HCT116 (cell line): ENCODE measurements around the gene ZNF182. TPM values are rescaled to one million over a fixed set of nuclear protein-coding genes. Genes with fewer than 3 reads are reported as not detected.
"Not testable (repeated sequence)": the region's sequence is repeated elsewhere in the genome, so short reads cannot be mapped to it uniquely, and the experiment has no call there.

ENCODE experiments used
- ATAC-seq: fragments of 200-7000 bp; cut with Tn5 transposase; 2 replicates; pipeline ENCODE4 v1.9.1; 2020; ENCODE audit warnings: mild to moderate bottlenecking, moderate library complexity
- BruUV-seq: library from RNA; stranded (reverse); fragments of 400-500 nt; replicated peaks from 2 replicates; lab custom pipeline; 2021; lab: Mats Ljungman, UMichigan
- CTCF ChIA-PET: fragments of 300-600 bp; sonication (Branson Sonifier 250); formaldehyde crosslinking; loops from one replicate; lab custom pipeline; 2021; ENCODE audit warnings: antibody characterized with exemption; lab: Charles Lee
- POLR2A ChIA-PET: fragments of 300-600, 350-600 bp; sonication (Branson Sonifier 250); formaldehyde crosslinking; loops from one replicate; lab custom pipeline; 2021; ENCODE audit warnings: antibody characterized with exemption; lab: Charles Lee
- RAD21 ChIA-PET, 2 experiments: fragments of 300-600 bp; sonication (Branson Sonifier 250); formaldehyde crosslinking; loops; one replicate each; lab custom pipeline; 2023; ENCODE audit warnings: low total read pairs in 2 of 2; ENCODE audit not compliant: uncharacterized antibody in 2 of 2, unreplicated experiment in 2 of 2, low non-redundant PET in 1 of 2; lab: Charles Lee
- DNase-seq: peaks from one replicate; pipeline ENCODE4 v3.0.0-alpha.2; 2010; ENCODE audit warnings: low read depth, low spot score
- H2AFZ ChIP-seq: fragments of 200-600 bp; shearing (Covaris generic), sonication (generic); 2 replicates; pipeline ENCODE4 v1.6.1; 2017; ENCODE audit warnings: low read depth, mixed run types, mixed read lengths, antibody characterized with exemption, low read length; ENCODE audit not compliant: poor library complexity, severe bottlenecking
- H3K27ac ChIP-seq: 2 replicates; pipeline ENCODE4 v1.5.1; 2012; ENCODE audit warnings: low read depth, low read length
- H3K27me3 ChIP-seq: fragments of 200-600 bp; sonication (generic); 2 replicates; pipeline ENCODE4 v1.6.1; 2016; ENCODE audit warnings: mixed run types, low read length, mixed read lengths; ENCODE audit not compliant: insufficient read depth
- H3K36me3 ChIP-seq, 2 experiments: fragments of 200-500 bp in 1 of 2; fragments of 200-600 bp in 1 of 2; sonication (Bioruptor generic) in 1 of 2; sonication (generic) in 1 of 2; 2 replicates each; pipeline versions ENCODE4 v1.5.1 to v1.6.1; 2014 to 2016; ENCODE audit warnings: low read length in 2 of 2, inconsistent platforms in 1 of 2, mixed read lengths in 1 of 2, mixed run types in 1 of 2; ENCODE audit not compliant: insufficient read depth in 2 of 2, control insufficient read depth in 1 of 2
- H3K4me1 ChIP-seq, 2 experiments: fragments of 200-600 bp in 1 of 2; sonication (generic) in 1 of 2; 2 replicates each; pipeline versions ENCODE4 v1.5.1 to v1.6.1; 2012 to 2017; ENCODE audit warnings: low read length in 2 of 2, inconsistent platforms in 1 of 2, mild to moderate bottlenecking in 1 of 2, mixed read lengths in 1 of 2, mixed run types in 1 of 2, moderate library complexity in 1 of 2; ENCODE audit not compliant: insufficient read depth in 2 of 2, control insufficient read depth in 1 of 2
- H3K4me2 ChIP-seq: fragments of 200-600 bp; sonication (generic); 2 replicates; pipeline ENCODE4 v1.6.1; 2017; ENCODE audit warnings: mixed run types, low read length, mixed read lengths
- H3K4me3 ChIP-seq, 2 experiments: fragments of 200-600 bp in 1 of 2; sonication (generic) in 1 of 2; replicated peaks in 1 of 2; 2 replicates each; pipeline ENCODE4 v1.5.1; 2011 to 2016; ENCODE audit warnings: low read length in 2 of 2, control low read depth in 1 of 2, low read depth in 1 of 2, mild to moderate bottlenecking in 1 of 2, mixed read lengths in 1 of 2, mixed run types in 1 of 2
- H3K79me2 ChIP-seq: fragments of 200-600 bp; sonication (generic); 2 replicates; pipeline ENCODE4 v1.6.1; 2017; ENCODE audit warnings: mild to moderate bottlenecking, mixed run types, low read length, moderate library complexity, mixed read lengths; ENCODE audit not compliant: insufficient read depth
- H3K9ac ChIP-seq: fragments of 200-600 bp; sonication (generic); 2 replicates; pipeline ENCODE4 v1.6.1; 2016; ENCODE audit warnings: low read length, mixed read lengths
- H3K9me2 ChIP-seq: fragments of 200-600 bp; sonication (generic), shearing (Covaris generic); 2 replicates; pipeline ENCODE4 v1.6.1; 2017; ENCODE audit warnings: mixed run types, mild to moderate bottlenecking, moderate library complexity; ENCODE audit not compliant: insufficient read depth
- H3K9me3 ChIP-seq, 2 experiments: fragments of 200-500 bp in 1 of 2; fragments of 200-600 bp in 1 of 2; sonication (Bioruptor generic) in 1 of 2; sonication (generic) in 1 of 2; 2 replicates each; pipeline ENCODE4 v1.6.1; 2014 to 2017; ENCODE audit warnings: low read length in 2 of 2, mixed read lengths in 2 of 2, inconsistent platforms in 1 of 2, low read depth in 1 of 2, mild to moderate bottlenecking in 1 of 2, mixed run types in 1 of 2, moderate library complexity in 1 of 2; ENCODE audit not compliant: control insufficient read depth in 1 of 2, insufficient read depth in 1 of 2
- H4K20me1 ChIP-seq: fragments of 200-600 bp; sonication (generic), shearing (Covaris generic); 2 replicates; pipeline ENCODE4 v1.6.1; 2017; ENCODE audit warnings: mixed run types, mild to moderate bottlenecking, moderate library complexity; ENCODE audit not compliant: insufficient read depth
- CBX3 ChIP-seq: IDR thresholded peaks from 2 replicates; pipeline ENCODE4 v1.6.1; 2012; ENCODE audit warnings: low read depth
- CEBPB ChIP-seq: IDR thresholded peaks from 2 replicates; pipeline ENCODE4 v1.6.1; 2012; ENCODE audit warnings: low read depth
- EGR1 ChIP-seq: IDR thresholded peaks from 2 replicates; pipeline ENCODE4 v1.6.1; 2012; ENCODE audit warnings: low read depth
- ELF1 ChIP-seq: IDR thresholded peaks from 2 replicates; pipeline ENCODE4 v1.6.1; 2012; ENCODE audit warnings: low read depth, borderline replicate concordance
- JUND ChIP-seq: IDR thresholded peaks from 2 replicates; pipeline ENCODE4 v1.6.1; 2012
- MAX ChIP-seq: IDR thresholded peaks from 2 replicates; pipeline ENCODE4 v1.6.1; 2012
- POLR2AphosphoS5 ChIP-seq: IDR thresholded peaks from 2 replicates; pipeline ENCODE4 v1.6.1; 2011; ENCODE audit warnings: mild to moderate bottlenecking, low read depth, low read length, moderate library complexity
- SIN3A ChIP-seq: IDR thresholded peaks from 2 replicates; pipeline ENCODE4 v1.6.1; 2012; ENCODE audit warnings: low read depth
- SP1 ChIP-seq: IDR thresholded peaks from 2 replicates; pipeline ENCODE4 v1.6.1; 2012; ENCODE audit warnings: low read depth
- YY1 ChIP-seq: IDR thresholded peaks from 2 replicates; pipeline ENCODE4 v1.6.1; 2011; ENCODE audit warnings: low read length, low read depth, moderate library complexity, mild to moderate bottlenecking; ENCODE audit not compliant: insufficient replicate concordance; ENCODE audit errors: extremely low read depth
- ZNF274 ChIP-seq: fragments of 200-500 bp; sonication (Bioruptor generic); IDR thresholded peaks from 2 replicates; pipeline ENCODE4 v1.6.1; 2014; ENCODE audit warnings: mild to moderate bottlenecking, low read depth, low read length, inconsistent platforms
- intact Hi-C: fragments of 100-400 bp; cut with micrococcal nuclease; formaldehyde crosslinking; loops from 2 replicates; pipeline ENCODE4 v1.10.0; 2022
- total RNA-seq: library from RNA; stranded (reverse); gene quantifications from one replicate; pipeline ENCODE4 v1.2.1, GENCODE V29; 2021; ENCODE audit not compliant: unreplicated experiment
- TF ChIP-seq, protein P1 (sequence below), 3 experiments: fragments of 200-600 bp in 1 of 3; sonication (generic) in 1 of 3; IDR thresholded peaks in 2 of 3; conservative IDR thresholded peaks in 1 of 3; 2 replicates each; pipeline ENCODE4 v1.5.1; 2012 to 2017; ENCODE audit warnings: low read depth in 2 of 3, low read length in 2 of 3, antibody characterized with exemption in 1 of 3, borderline replicate concordance in 1 of 3, control low read depth in 1 of 3, mild to moderate bottlenecking in 1 of 3, mixed read lengths in 1 of 3, mixed run types in 1 of 3, moderate library complexity in 1 of 3; ENCODE audit not compliant: insufficient read depth in 1 of 3
- TF ChIP-seq, protein P2 (sequence below): IDR thresholded peaks from 2 replicates; pipeline ENCODE4 v1.6.1; 2012; ENCODE audit warnings: low read depth

Gene ZNF182
- total RNA-seq, 1 experiment from 2014 or later: 5.1 TPM

GRCh38 chrX:47973235-47973634, 30.6 kb downstream of the ZNF182 start:
- intact Hi-C loops: no loop called here
- ChIA-PET CTCF (no interaction called here), RAD21 (no interaction called here), POLR2A (no interaction called here)
- H2AFZ ChIP-seq: no peak overlapping the region
- BruUV-seq: no TSS peak
- H3K27me3 ChIP-seq: no peaks in the 10 kb centered on the region
- DNase-seq (no peak), ATAC-seq (no peak)
- H3K9me3 ChIP-seq: peaks cover 0 to 7% of the 10 kb centered on the region in 2 experiments; a peak in 1 of 4 replicates
- no peaks in the 10 kb centered on the region for H3K4me1 ChIP-seq
- H3K9ac ChIP-seq: no peak overlapping the region
- H3K9me2 ChIP-seq: no peaks in the 10 kb centered on the region
- H3K4me2 ChIP-seq: no peak overlapping the region
- H4K20me1 ChIP-seq: no peaks in the 10 kb centered on the region
- H3K79me2 ChIP-seq: no peaks in the 10 kb centered on the region
- H3K4me3 ChIP-seq: no peak overlapping the region
- H3K27ac ChIP-seq: no peak overlapping the region
- H3K36me3 ChIP-seq: peaks cover 0 to 7% of the 10 kb centered on the region in 2 experiments; a peak in 1 of 4 replicates
- TF ChIP-seq EGR1 (no peak), SIN3A (no peak), CBX3 (no peak), ZNF274 (no peak), YY1 (no peak), SP1 (no peak), JUND (no peak), CEBPB (no peak), ELF1 (no peak), MAX (no peak), POLR2AphosphoS5 (no peak)
- TF ChIP-seq, protein P1, sequence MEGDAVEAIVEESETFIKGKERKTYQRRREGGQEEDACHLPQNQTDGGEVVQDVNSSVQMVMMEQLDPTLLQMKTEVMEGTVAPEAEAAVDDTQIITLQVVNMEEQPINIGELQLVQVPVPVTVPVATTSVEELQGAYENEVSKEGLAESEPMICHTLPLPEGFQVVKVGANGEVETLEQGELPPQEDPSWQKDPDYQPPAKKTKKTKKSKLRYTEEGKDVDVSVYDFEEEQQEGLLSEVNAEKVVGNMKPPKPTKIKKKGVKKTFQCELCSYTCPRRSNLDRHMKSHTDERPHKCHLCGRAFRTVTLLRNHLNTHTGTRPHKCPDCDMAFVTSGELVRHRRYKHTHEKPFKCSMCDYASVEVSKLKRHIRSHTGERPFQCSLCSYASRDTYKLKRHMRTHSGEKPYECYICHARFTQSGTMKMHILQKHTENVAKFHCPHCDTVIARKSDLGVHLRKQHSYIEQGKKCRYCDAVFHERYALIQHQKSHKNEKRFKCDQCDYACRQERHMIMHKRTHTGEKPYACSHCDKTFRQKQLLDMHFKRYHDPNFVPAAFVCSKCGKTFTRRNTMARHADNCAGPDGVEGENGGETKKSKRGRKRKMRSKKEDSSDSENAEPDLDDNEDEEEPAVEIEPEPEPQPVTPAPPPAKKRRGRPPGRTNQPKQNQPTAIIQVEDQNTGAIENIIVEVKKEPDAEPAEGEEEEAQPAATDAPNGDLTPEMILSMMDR (IDR thresholded peaks at IDR 0.05 in 2 of 3, conservative IDR thresholded peaks at IDR 0.05 in 1 of 3; ENCODE audit: borderline replicate concordance in 1 of 3, insufficient read depth in 1 of 3, low read depth in 2 of 3, low read length in 2 of 3): no peak
- TF ChIP-seq, protein P2, sequence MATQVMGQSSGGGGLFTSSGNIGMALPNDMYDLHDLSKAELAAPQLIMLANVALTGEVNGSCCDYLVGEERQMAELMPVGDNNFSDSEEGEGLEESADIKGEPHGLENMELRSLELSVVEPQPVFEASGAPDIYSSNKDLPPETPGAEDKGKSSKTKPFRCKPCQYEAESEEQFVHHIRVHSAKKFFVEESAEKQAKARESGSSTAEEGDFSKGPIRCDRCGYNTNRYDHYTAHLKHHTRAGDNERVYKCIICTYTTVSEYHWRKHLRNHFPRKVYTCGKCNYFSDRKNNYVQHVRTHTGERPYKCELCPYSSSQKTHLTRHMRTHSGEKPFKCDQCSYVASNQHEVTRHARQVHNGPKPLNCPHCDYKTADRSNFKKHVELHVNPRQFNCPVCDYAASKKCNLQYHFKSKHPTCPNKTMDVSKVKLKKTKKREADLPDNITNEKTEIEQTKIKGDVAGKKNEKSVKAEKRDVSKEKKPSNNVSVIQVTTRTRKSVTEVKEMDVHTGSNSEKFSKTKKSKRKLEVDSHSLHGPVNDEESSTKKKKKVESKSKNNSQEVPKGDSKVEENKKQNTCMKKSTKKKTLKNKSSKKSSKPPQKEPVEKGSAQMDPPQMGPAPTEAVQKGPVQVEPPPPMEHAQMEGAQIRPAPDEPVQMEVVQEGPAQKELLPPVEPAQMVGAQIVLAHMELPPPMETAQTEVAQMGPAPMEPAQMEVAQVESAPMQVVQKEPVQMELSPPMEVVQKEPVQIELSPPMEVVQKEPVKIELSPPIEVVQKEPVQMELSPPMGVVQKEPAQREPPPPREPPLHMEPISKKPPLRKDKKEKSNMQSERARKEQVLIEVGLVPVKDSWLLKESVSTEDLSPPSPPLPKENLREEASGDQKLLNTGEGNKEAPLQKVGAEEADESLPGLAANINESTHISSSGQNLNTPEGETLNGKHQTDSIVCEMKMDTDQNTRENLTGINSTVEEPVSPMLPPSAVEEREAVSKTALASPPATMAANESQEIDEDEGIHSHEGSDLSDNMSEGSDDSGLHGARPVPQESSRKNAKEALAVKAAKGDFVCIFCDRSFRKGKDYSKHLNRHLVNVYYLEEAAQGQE: no peak

- H3K4me2 ChIP-seq, DNase-seq, H3K9me2 ChIP-seq, H3K79me2 ChIP-seq, H2AFZ ChIP-seq, RAD21 ChIA-PET, intact Hi-C loops, H3K27ac ChIP-seq, H3K36me3 ChIP-seq, H3K9ac ChIP-seq, H3K4me3 ChIP-seq, ATAC-seq, CTCF ChIA-PET, H3K4me1 ChIP-seq, H4K20me1 ChIP-seq, H3K9me3 ChIP-seq, POLR2A ChIA-PET, BruUV-seq, H3K27me3 ChIP-seq: not testable (repeated sequence)
Measured at GRCh38 chrX:47965526-47965925, 38.3 kb downstream of the ZNF182 start.
